Urinary bladder (tissue), 4 donors: ENCODE results near the gene EXOSC7. TPM values are rescaled to one million over a fixed set of nuclear protein-coding genes. Genes with fewer than 3 reads are reported as not detected.

ENCODE experiments used
- DNase-seq: peaks from one replicate; pipeline ENCODE4 v3.0.0-alpha.2; 2015; ENCODE audit errors: extremely low spot score
- H3K27ac ChIP-seq: one replicate; pipeline ENCODE4 v1.5.1; 2013; ENCODE audit warnings: low read depth, mild to moderate bottlenecking, moderate library complexity
- H3K36me3 ChIP-seq: one replicate; pipeline ENCODE4 v1.6.1; 2013; ENCODE audit warnings: mild to moderate bottlenecking, moderate library complexity; ENCODE audit not compliant: insufficient read depth
- H3K4me1 ChIP-seq: one replicate; pipeline ENCODE4 v1.6.1; 2013; ENCODE audit warnings: mild to moderate bottlenecking, moderate library complexity; ENCODE audit not compliant: insufficient read depth
- H3K4me3 ChIP-seq: one replicate; pipeline ENCODE4 v1.5.1; 2013; ENCODE audit warnings: low read depth, low read length
- WGBS: extraction: QIAGEN DNeasy Blood & Tissue Kit; methylation state at CpG from one replicate; pipeline ENCODE4 v1.1.7; 2013; 5-methylcytosine and 5-hydroxymethylcytosine counted together
- polyA plus RNA-seq: library from polyadenylated mRNA; stranded (reverse); fragments of 200-250 nt; gene quantifications from one replicate; pipeline ENCODE4 v1.2.3, GENCODE V29; 2013
- total RNA-seq: library from RNA; depleted of rRNA; stranded (reverse); fragments of >200 nt; gene quantifications from one replicate; pipeline ENCODE4 v1.2.3, GENCODE V29; 2014
- donor health status: healthy with polysubstance abuse.
- donor health status: healthy.

The EXOSC7 gene
- total and polyA plus RNA-seq, 2 donors: 32.5 to 33.4 TPM

- no peak overlapping the region for H3K4me3 ChIP-seq
- H3K27ac ChIP-seq: no peak overlapping the region
- 66% methylated on average over 4 of the region's 4 CpGs for WGBS
- H3K4me1 ChIP-seq: no peaks in the 10 kb centered on the region
- DNase-seq: no peak
- H3K36me3 ChIP-seq: no peaks in the 10 kb centered on the region
Measured at GRCh38 chr3:45027441-45027840, 51.4 kb downstream of the EXOSC7 start.

- no peaks in the 10 kb centered on the region for H3K36me3 ChIP-seq
- no peaks in the 10 kb centered on the region for H3K4me1 ChIP-seq
- DNase-seq: no peak
- H3K4me3 ChIP-seq: no peak overlapping the region
- 90% methylated on average over 2 of the region's 2 CpGs for WGBS
- H3K27ac ChIP-seq: no peak overlapping the region
Measured at GRCh38 chr3:45029216-45029615, 53.2 kb downstream of the EXOSC7 start.

DNA sequence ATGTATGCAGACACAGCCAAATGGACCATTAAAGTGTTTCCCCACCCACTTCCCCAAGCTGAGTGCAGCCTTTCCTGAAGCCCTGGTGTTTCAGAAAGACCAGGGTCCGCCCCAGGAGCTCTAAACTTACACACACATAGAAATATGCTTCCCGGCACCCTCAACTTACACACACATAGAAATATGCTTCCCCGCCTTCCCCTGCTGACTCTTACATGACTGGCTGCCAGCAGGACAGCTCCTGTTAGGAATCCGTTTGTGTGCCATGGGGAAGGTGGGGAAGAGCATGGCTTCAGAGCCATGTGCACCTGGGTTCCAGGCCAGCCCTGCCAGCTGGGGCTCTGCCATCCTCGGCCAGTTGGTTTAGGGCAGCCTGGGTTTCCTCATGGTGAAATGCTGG, 53.6 kb downstream of the EXOSC7 start:
- WGBS: 73% methylated on average over 5 of the region's 5 CpGs
- Histone ChIP-seq H3K4me1 (no peaks in the 10 kb centered on the region), H3K27ac (no peak overlapping the region), H3K36me3 (no peaks in the 10 kb centered on the region), H3K4me3 (no peak overlapping the region)
- no peak for DNase-seq

DNA sequence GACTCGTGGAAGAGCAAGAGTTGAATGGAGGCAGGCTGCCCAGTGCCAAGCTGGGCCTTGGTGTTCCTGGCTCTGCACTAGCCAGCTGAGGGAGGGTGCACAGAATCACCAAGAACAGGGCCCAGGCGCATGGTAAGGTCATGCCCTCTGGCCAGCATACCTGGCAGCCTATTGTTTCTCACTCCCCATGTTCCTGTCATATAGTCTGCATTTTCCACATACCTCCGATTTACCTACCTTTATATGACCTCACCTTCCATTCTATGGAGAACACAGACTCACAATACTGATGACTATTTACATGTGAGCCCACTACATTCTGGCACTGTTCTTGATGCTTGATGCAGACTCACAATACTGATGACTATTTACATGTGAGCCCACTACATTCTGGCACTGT, 55.5 kb downstream of the EXOSC7 start:
- WGBS: 93% methylated on average over 3 of the region's 3 CpGs
- Histone ChIP-seq H3K4me1 (no peaks in the 10 kb centered on the region), H3K4me3 (no peak overlapping the region), H3K36me3 (no peaks in the 10 kb centered on the region), H3K27ac (no peak overlapping the region)
- no peak for DNase-seq

- Histone ChIP-seq H3K4me1 (no peaks in the 10 kb centered on the region), H3K4me3 (no peak overlapping the region), H3K27ac (no peak overlapping the region), H3K36me3 (no peaks in the 10 kb centered on the region)
- no peak for DNase-seq
- 91% methylated on average over 2 of the region's 2 CpGs for WGBS
Measured at GRCh38 chr3:45032113-45032512, 56.1 kb downstream of the EXOSC7 start.

DNA sequence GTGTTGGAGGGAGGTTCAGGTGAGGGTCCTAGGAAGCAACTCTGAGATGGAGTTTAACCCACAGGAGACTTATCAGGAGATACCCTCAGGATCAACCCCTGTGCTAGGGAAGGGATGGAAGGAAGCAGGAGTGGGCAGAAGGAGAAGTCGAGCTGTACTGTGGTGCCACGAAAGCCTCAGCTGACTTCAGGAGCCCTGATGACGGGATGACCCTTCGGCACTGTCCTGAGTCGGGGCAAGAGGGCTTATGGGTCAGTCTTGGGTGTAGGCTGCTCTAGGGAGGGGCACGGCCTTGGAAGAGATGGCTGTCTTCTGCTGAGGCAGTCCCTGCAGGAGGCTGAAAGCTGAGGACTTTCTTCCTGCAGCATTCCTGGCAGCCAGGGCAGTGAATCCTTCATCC, 57.7 kb downstream of the EXOSC7 start:
- Histone ChIP-seq H3K27ac (no peak overlapping the region), H3K36me3 (no peaks in the 10 kb centered on the region), H3K4me1 (no peaks in the 10 kb centered on the region), H3K4me3 (no peak overlapping the region)
- DNase-seq: no peak
- 92% methylated on average over 6 of the region's 6 CpGs for WGBS

DNA sequence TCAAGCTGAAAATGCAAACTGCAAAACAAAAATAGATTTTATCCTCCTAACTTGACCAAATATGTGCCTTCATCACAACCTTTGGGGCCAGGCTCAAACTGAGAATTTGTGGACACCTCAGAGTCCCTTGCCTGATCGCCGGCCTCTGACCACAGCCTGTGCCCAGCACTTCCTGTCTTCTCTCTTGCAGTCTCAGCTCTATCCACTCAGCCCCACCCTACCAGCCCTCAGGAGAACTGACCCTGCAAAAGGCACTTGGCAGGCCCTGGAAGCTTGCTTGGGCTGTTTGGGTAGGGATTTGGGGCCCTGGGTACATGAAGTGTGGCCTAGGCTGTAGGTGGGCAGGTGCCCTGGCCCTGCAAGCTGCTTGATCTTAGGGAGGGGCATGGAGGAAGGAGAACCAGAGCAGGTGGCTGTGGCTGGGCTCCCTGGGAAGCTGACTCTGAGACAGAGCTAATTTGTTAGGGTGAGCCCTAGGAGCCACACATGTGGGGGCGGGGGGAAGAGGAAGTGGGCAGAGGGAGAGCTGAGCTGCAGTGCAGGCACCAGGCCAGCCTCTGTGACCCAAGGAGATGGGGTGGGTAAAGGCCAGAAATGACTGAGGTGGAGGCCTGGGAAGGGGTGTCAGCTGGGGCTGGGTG, 58.7 kb downstream of the EXOSC7 start:
- H3K4me1 ChIP-seq: no peaks in the 10 kb centered on the region
- no peak overlapping the region for H3K4me3 ChIP-seq
- H3K36me3 ChIP-seq: no peaks in the 10 kb centered on the region
- 73% methylated on average over 3 of the region's 3 CpGs for WGBS
- DNase-seq: no peak
- no peak overlapping the region for H3K27ac ChIP-seq

- Histone ChIP-seq H3K27ac (no peak overlapping the region), H3K4me1 (no peaks in the 10 kb centered on the region), H3K36me3 (no peaks in the 10 kb centered on the region), H3K4me3 (peak overlapping the region; percentile 16)
- 29% methylated on average over 64 of the region's 64 CpGs for WGBS
- DNase-seq: no peak
Measured at GRCh38 chr3:45035441-45036301, 59.6 kb downstream of the EXOSC7 start.

- 6% methylated on average over 11 of the region's 11 CpGs for WGBS
- H3K36me3 ChIP-seq: no peaks in the 10 kb centered on the region
- H3K4me3 ChIP-seq: no peak overlapping the region
- no peaks in the 10 kb centered on the region for H3K4me1 ChIP-seq
- DNase-seq: peak; percentile 89
- H3K27ac ChIP-seq: no peak overlapping the region
Measured at GRCh38 chr3:45037720-45038455, 61.8 kb downstream of the EXOSC7 start.

- Histone ChIP-seq H3K4me3 (no peak overlapping the region), H3K27ac (no peak overlapping the region), H3K4me1 (no peaks in the 10 kb centered on the region), H3K36me3 (no peaks in the 10 kb centered on the region)
- WGBS: 91% methylated on average over 2 of the region's 2 CpGs
- no peak for DNase-seq
Measured at GRCh38 chr3:45041666-45042065, 65.6 kb downstream of the EXOSC7 start.

DNA sequence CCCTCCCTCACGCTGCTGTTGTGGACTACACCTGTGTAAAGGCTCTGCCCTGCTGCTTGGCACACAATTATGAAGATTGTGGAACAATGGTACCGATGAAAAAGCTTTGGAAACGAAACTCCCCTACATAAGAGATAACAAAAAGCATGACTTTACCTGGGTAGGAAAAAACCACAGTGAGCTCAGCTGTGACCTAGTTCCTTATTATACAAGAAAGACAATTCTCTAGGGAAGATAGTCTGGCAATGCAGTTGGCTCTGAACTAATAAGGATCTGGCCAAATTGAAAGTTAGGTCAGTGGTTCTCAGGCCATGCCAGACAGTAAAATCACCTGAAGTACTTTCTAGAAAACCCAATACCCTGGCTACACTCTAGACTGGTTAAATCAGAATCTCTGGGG, 66.1 kb downstream of the EXOSC7 start:
- Histone ChIP-seq H3K27ac (no peak overlapping the region), H3K4me1 (no peaks in the 10 kb centered on the region), H3K4me3 (no peak overlapping the region), H3K36me3 (no peaks in the 10 kb centered on the region)
- DNase-seq: no peak
- WGBS: 93% methylated on average over 3 of the region's 3 CpGs

DNA sequence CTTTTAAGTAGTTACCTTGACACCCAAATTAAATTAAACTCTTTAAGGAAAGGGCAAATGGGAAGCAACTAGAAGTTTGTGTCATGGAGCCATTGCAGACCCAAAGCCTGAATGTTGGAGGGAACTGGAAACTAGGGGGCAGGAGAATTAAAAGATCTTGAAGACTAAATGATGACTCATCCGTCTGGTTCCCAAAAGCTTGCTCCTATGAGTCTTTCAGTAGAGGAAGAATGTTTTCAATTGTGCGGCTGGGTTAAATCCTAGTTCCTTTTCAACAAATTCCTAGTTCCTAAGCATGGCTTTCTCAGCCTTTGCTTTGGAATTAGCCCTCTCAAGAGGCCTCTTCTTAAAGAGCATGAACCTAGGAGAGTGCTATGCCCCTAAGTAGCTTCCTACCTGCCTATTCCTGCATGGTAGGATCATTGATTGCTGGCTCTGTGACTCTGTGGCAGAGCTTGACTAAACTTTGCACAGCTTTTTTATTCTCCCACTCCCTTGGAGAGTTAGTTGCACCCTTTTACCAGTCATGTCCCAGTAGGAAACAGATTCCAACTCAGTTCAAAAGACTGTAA, 67.8 kb downstream of the EXOSC7 start:
- 36% methylated on average over 2 of the region's 2 CpGs for WGBS
- Histone ChIP-seq H3K4me1 (no peaks in the 10 kb centered on the region), H3K36me3 (no peaks in the 10 kb centered on the region), H3K4me3 (no peak overlapping the region), H3K27ac (no peak overlapping the region)
- DNase-seq: no peak

- Histone ChIP-seq H3K4me1 (no peaks in the 10 kb centered on the region), H3K36me3 (no peaks in the 10 kb centered on the region), H3K27ac (no peak overlapping the region), H3K4me3 (no peak overlapping the region)
- WGBS: 77% methylated on average over 4 of the region's 4 CpGs
- no peak for DNase-seq
Measured at GRCh38 chr3:45048244-45048643, 72.2 kb downstream of the EXOSC7 start.
